GM12878 (cell line): Measurements from ENCODE around the gene ASB8. TPM values are rescaled to one million over a fixed set of nuclear protein-coding genes. Genes with fewer than 3 reads are reported as not detected.
A peak's percentile ranks its signal among the peaks of the same experiment; 100 is the strongest.

Experiments used
- ATAC-seq: fragments of 200-7000 bp; cut with Tn5 transposase; 3 replicates; pipeline ENCODE4 v1.9.1; 2020; ENCODE audit warnings: mild to moderate bottlenecking, moderate library complexity
- BruUV-seq: library from RNA; stranded (reverse); fragments of 400-500 nt; replicated peaks from 2 replicates; lab custom pipeline; 2021; lab: Mats Ljungman, UMichigan
- CTCF ChIA-PET: fragments of 300-600 bp; sonication (Branson Sonifier 250); formaldehyde crosslinking; extraction: SDS; loops from one replicate; lab custom pipeline; 2021; ENCODE audit warnings: inconsistent platforms; lab: Yijun Ruan, JAX
- POLR2A ChIA-PET: fragments of 350-600 bp; formaldehyde crosslinking; extraction: SDS; loops from one replicate; lab custom pipeline; 2021; ENCODE audit warnings: inconsistent platforms; lab: Charles Lee
- RAD21 ChIA-PET: fragments of 300-600 bp; sonication (Branson Sonifier 250); formaldehyde crosslinking; loops from one replicate; lab custom pipeline; 2023; ENCODE audit warnings: antibody characterized with exemption; ENCODE audit not compliant: unreplicated experiment; lab: Charles Lee
- SMC1A ChIA-PET: fragments of 300-600 bp; sonication (Branson Sonifier 250); formaldehyde crosslinking; loops from one replicate; lab custom pipeline; 2023; ENCODE audit not compliant: unreplicated experiment, uncharacterized antibody; lab: Charles Lee
- DNase-seq: peaks from one replicate; pipeline ENCODE4 v3.0.0-alpha.2; 2011; ENCODE audit warnings: low read depth, low spot score
- FAIRE-seq: peaks from 3 replicates; lab custom pipeline; 2011; peaks lifted over from hg19 to GRCh38; lab: Jason Lieb, UNC
- H2AFZ ChIP-seq: 2 replicates; pipeline ENCODE4 v1.6.0; 2011; ENCODE audit warnings: low read depth, low read length, control low read depth; ENCODE audit not compliant: control insufficient read depth
- H3K27ac ChIP-seq: 2 replicates; pipeline ENCODE4 v1.5.1; 2011; ENCODE audit warnings: control low read depth; ENCODE audit not compliant: control insufficient read depth, insufficient read depth
- H3K27me3 ChIP-seq, 2 experiments: replicated peaks in 1 of 2; 2 replicates each; pipeline versions ENCODE4 v1.6.0 to v1.6.1; 2011; ENCODE audit warnings: low read length in 1 of 2; ENCODE audit not compliant: control insufficient read depth in 2 of 2, insufficient read depth in 2 of 2
- H3K36me3 ChIP-seq, 2 experiments: 2 replicates each; pipeline ENCODE4 v1.5.1; 2011; ENCODE audit warnings: low read length in 1 of 2; ENCODE audit not compliant: control insufficient read depth in 2 of 2, insufficient read depth in 2 of 2
- H3K4me1 ChIP-seq: 2 replicates; pipeline ENCODE4 v1.6.1; 2011; ENCODE audit warnings: mild to moderate bottlenecking, low read length, moderate library complexity, mixed read lengths; ENCODE audit not compliant: control insufficient read depth, insufficient read depth
- H3K4me2 ChIP-seq: 2 replicates; pipeline ENCODE4 v1.6.0; 2011; ENCODE audit warnings: control low read depth; ENCODE audit not compliant: control insufficient read depth, insufficient read depth
- H3K4me3 ChIP-seq: fragments of 200-600 bp; sonication (generic); 2 replicates; pipeline ENCODE4 v1.5.1; 2016
- H3K79me2 ChIP-seq: 2 replicates; pipeline ENCODE4 v1.6.0; 2011; ENCODE audit warnings: low read length; ENCODE audit not compliant: control insufficient read depth, insufficient read depth
- H3K9ac ChIP-seq: 2 replicates; pipeline ENCODE4 v1.8.0; 2011; ENCODE audit warnings: low read length, control low read depth, mixed read lengths; ENCODE audit not compliant: control insufficient read depth, insufficient read depth
- H3K9me3 ChIP-seq: replicated peaks from 3 replicates; pipeline ENCODE4 v1.5.1; 2011; ENCODE audit warnings: mild to moderate bottlenecking, low read length; ENCODE audit not compliant: control insufficient read depth, insufficient read depth
- H4K20me1 ChIP-seq: 2 replicates; pipeline ENCODE4 v1.6.0; 2011; ENCODE audit not compliant: control insufficient read depth, insufficient read depth
- ATF7 ChIP-seq: fragments of 450-650 bp; IDR thresholded peaks from 2 replicates; pipeline ENCODE4 v1.6.1; 2016; ENCODE audit warnings: low read depth, mild to moderate bottlenecking
- BHLHE40 ChIP-seq, 2 experiments: fragments of 450-650 bp in 1 of 2; IDR thresholded peaks; 2 replicates each; pipeline ENCODE4 v1.6.1; 2011 to 2017; ENCODE audit warnings: low read depth in 2 of 2, borderline replicate concordance in 1 of 2, improper control_type of control experiment in 1 of 2, low read length in 1 of 2, mild to moderate bottlenecking in 1 of 2
- BMI1 ChIP-seq: fragments of 450-650 bp; IDR thresholded peaks from 2 replicates; pipeline ENCODE4 v1.6.1; 2016; ENCODE audit warnings: mild to moderate bottlenecking, moderate library complexity, borderline replicate concordance
- IKZF2 ChIP-seq, 2 experiments: fragments of 450-650 bp; IDR thresholded peaks; 2 replicates each; pipeline ENCODE4 v1.6.1; 2017; ENCODE audit warnings: mild to moderate bottlenecking in 2 of 2, moderate library complexity in 2 of 2
- NBN ChIP-seq: fragments of 450-650 bp; IDR thresholded peaks from 2 replicates; pipeline ENCODE4 v1.6.1; 2016
- NR2F1 ChIP-seq: fragments of 450-650 bp; conservative IDR thresholded peaks from 2 replicates; pipeline ENCODE4 v1.6.1; 2017; ENCODE audit warnings: mild to moderate bottlenecking
- NRF1 ChIP-seq: conservative IDR thresholded peaks from 2 replicates; pipeline ENCODE4 v1.6.1; 2011; ENCODE audit warnings: mild to moderate bottlenecking, low read depth, low read length, improper control_type of control experiment
- POLR2A ChIP-seq: IDR thresholded peaks from 2 replicates; pipeline ENCODE4 v1.6.1; 2011; ENCODE audit warnings: low read depth, mild to moderate bottlenecking, low read length
- SMARCA5 ChIP-seq: fragments of 450-650 bp; IDR thresholded peaks from 2 replicates; pipeline ENCODE4 v1.6.1; 2017; ENCODE audit warnings: mild to moderate bottlenecking
- SRF ChIP-seq, 2 experiments: IDR thresholded peaks; 2 replicates each; pipeline ENCODE4 v1.6.1; 2011; ENCODE audit warnings: low read depth in 2 of 2, low read length in 2 of 2, mild to moderate bottlenecking in 1 of 2, moderate library complexity in 1 of 2
- TCF7 ChIP-seq: IDR thresholded peaks from 2 replicates; pipeline ENCODE4 v1.6.1; 2014; ENCODE audit warnings: antibody characterized with exemption, borderline replicate concordance
- ZBTB40 ChIP-seq: fragments of 450-650 bp; IDR thresholded peaks from 2 replicates; pipeline ENCODE4 v1.6.1; 2016; ENCODE audit warnings: mild to moderate bottlenecking, moderate library complexity, borderline replicate concordance
- WGBS: methylation state at CpG from one replicate; pipeline ENCODE4 v1.1.6; 2016; ENCODE audit warnings: low lambda C conversion rate; ENCODE audit not compliant: insufficient replicate concordance, insufficient coverage; ENCODE audit errors: missing lambda C conversion rate; 5-methylcytosine and 5-hydroxymethylcytosine counted together
- in situ Hi-C: fragments of 300-500 bp; cut with MboI; formaldehyde crosslinking; loops from 9 replicates; pipeline ENCODE4 v1.14.3; 2018; ENCODE audit warnings: mixed read lengths
- intact Hi-C: fragments of 100-400 bp; cut with micrococcal nuclease; formaldehyde crosslinking; loops from one replicate; pipeline ENCODE4 v1.14.2; 2022; ENCODE audit not compliant: unreplicated experiment
- polyA plus RNA-seq, 11 experiments: library from polyadenylated mRNA; depleted of rRNA in 4 of 11; unstranded in 6 of 11; stranded (reverse) in 5 of 11; fragments of >200 nt; fragmentation: Nextera tagmentation in 4 of 11; fragmentation: Illumina TruSeq in 1 of 11; extraction: Ambion mirVana in 4 of 11; extraction: Trizol in 1 of 11; gene quantifications; 1 replicate in 1 of 11; 2 replicates in 10 of 11; pipeline versions ENCODE4 v1.2.1 to v1.2.3, GENCODE V29; 2011 to 2016; ENCODE audit warnings: inconsistent platforms in 2 of 11, missing spikeins in 2 of 11, low read depth in 1 of 11
- total RNA-seq, 4 experiments: library from RNA; depleted of rRNA in 3 of 4; stranded (reverse); fragments of >200 nt in 3 of 4; fragmentation: Illumina TruSeq in 1 of 4; extraction: Trizol in 1 of 4; gene quantifications; 2 replicates each; pipeline versions ENCODE4 v1.2.1 to v1.2.3, GENCODE V29; 2013 to 2021
- TF ChIP-seq, protein P1 (sequence below): IDR thresholded peaks from 2 replicates; pipeline ENCODE4 v1.6.1; 2012; ENCODE audit warnings: low read depth, low read length, improper control_type of control experiment
- TF ChIP-seq, protein P2 (sequence below): fragments of 450-650 bp; formaldehyde crosslinking; IDR thresholded peaks from 2 replicates; pipeline ENCODE4 v1.5.0; 2022; ENCODE audit warnings: mild to moderate bottlenecking, missing genetic modification characterization

Gene ASB8
- total and polyA plus RNA-seq, 10 of the 15 experiments (the other 5 are each of a cell fraction or from before 2014, with no cell fraction given), result 23.7 to 48.0 (median 29.1) TPM

- H3K27ac ChIP-seq, result peak overlapping the region; percentile 99
- TF ChIP-seq BMI1 (no peak), SMARCA5 (0 out of 2 replicates have a peak, but pooled peaks have one; percentile 5), POLR2A (peak; percentile 99), BHLHE40 (IDR thresholded peaks at IDR 0.05; ENCODE audit: borderline replicate concordance in 1 of 2, low read depth in 2 of 2, low read length in 1 of 2) (peak in 1 of 2 experiments; percentile 19; a peak in 1 of 4 replicates), TCF7 (no peak), ATF7 (peak; percentile 52; the same call in 1 of the 2 replicates), SRF (IDR thresholded peaks at IDR 0.05; ENCODE audit: low read depth in 2 of 2, low read length in 2 of 2) (peak; percentile 56 to 82), NR2F1 (0 out of 2 replicates have a peak, but pooled peaks have one; percentile 17), ZBTB40 (0 out of 2 replicates have a peak, but pooled peaks have one; percentile 5), IKZF2 (IDR thresholded peaks at IDR 0.05) (peak in 1 of 2 experiments; percentile 15; a peak in 1 of 4 replicates), NBN (0 out of 2 replicates have a peak, but pooled peaks have one; percentile 47), NRF1 (no peak)
- TF ChIP-seq, protein P1, sequence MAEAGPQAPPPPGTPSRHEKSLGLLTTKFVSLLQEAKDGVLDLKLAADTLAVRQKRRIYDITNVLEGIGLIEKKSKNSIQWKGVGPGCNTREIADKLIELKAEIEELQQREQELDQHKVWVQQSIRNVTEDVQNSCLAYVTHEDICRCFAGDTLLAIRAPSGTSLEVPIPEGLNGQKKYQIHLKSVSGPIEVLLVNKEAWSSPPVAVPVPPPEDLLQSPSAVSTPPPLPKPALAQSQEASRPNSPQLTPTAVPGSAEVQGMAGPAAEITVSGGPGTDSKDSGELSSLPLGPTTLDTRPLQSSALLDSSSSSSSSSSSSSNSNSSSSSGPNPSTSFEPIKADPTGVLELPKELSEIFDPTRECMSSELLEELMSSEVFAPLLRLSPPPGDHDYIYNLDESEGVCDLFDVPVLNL, result 0 out of 2 replicates have a peak, but pooled peaks have one; percentile 36
- TF ChIP-seq, protein P2, sequence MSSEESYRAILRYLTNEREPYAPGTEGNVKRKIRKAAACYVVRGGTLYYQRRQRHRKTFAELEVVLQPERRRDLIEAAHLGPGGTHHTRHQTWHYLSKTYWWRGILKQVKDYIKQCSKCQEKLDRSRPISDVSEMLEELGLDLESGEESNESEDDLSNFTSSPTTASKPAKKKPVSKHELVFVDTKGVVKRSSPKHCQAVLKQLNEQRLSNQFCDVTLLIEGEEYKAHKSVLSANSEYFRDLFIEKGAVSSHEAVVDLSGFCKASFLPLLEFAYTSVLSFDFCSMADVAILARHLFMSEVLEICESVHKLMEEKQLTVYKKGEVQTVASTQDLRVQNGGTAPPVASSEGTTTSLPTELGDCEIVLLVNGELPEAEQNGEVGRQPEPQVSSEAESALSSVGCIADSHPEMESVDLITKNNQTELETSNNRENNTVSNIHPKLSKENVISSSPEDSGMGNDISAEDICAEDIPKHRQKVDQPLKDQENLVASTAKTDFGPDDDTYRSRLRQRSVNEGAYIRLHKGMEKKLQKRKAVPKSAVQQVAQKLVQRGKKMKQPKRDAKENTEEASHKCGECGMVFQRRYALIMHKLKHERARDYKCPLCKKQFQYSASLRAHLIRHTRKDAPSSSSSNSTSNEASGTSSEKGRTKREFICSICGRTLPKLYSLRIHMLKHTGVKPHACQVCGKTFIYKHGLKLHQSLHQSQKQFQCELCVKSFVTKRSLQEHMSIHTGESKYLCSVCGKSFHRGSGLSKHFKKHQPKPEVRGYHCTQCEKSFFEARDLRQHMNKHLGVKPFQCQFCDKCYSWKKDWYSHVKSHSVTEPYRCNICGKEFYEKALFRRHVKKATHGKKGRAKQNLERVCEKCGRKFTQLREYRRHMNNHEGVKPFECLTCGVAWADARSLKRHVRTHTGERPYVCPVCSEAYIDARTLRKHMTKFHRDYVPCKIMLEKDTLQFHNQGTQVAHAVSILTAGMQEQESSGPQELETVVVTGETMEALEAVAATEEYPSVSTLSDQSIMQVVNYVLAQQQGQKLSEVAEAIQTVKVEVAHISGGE (CRISPR knock-in tag), result no peak
These were observed 40.8 kb upstream of the ASB8 start for GRCh38 chr12:48197971-48198671.

More at GRCh38 chr12:48197971-48198671, 40.8 kb upstream of the ASB8 start:
- Histone ChIP-seq H3K36me3 (no peaks in the 10 kb centered on the region), H4K20me1 (no peaks in the 10 kb centered on the region), H3K4me1 (0 out of 2 replicates have a peak, but pooled peaks cover 3% of the 10 kb centered on the region), H3K4me3 (peak overlapping the region; percentile 86), H3K4me2 (peak overlapping the region; percentile 99), H2AFZ (peak overlapping the region; percentile 100), H3K79me2 (peaks cover 13% of the 10 kb centered on the region), H3K27me3 (no peaks in the 10 kb centered on the region), H3K9me3 (peaks cover 1% of the 10 kb centered on the region; the same call in 1 of the 3 replicates), H3K9ac (peak overlapping the region; percentile 100)
- ChIA-PET CTCF (interaction anchor here (0.7 to 3.4 kb wide), 26 partner anchors 9 to 596 kb away, joined by 3 to 28 read pairs (median 4); partner anchors contain the start of genes ASB8 and CCDC184), RAD21 (interaction anchor here (1.4 to 2.0 kb wide), 5 partner anchors 9 to 420 kb away, joined by 4 to 10 read pairs (median 5); partner anchors contain the start of genes SENP1 and VDR), SMC1A (interaction anchor here (0.6 to 2.1 kb wide), 9 partner anchors 9 to 552 kb away, joined by 3 to 6 read pairs (median 3); partner anchors contain the start of gene CCDC184), POLR2A (interaction anchor here (0.6 to 1.7 kb wide), 5 partner anchors 14 to 1924 kb away, joined by 3 to 8 read pairs (median 6); partner anchors contain the start of genes ASB8 and SENP1)
- DNase-seq, result peak; percentile 80
- peak; percentile 94 for FAIRE-seq
- in situ Hi-C loops, result no loop called here
- no TSS peak for BruUV-seq
- WGBS, result 1% methylated on average over 38 of the region's 39 CpGs
- intact Hi-C loops, result loop anchor here (10.0 kb wide), 1 partner anchor 157 kb away; the partner anchor contains the start of gene ZNF641
- ATAC-seq, result peak; percentile 99
